ENCODE data around the gene NEO1. TPM values are rescaled to one million over a fixed set of nuclear protein-coding genes. Genes with fewer than 3 reads are reported as not detected.
A peak's percentile ranks its signal among the peaks of the same experiment; 100 is the strongest.

Gene NEO1
- total RNA-seq, 1 donor from 2014 or later, result 9.2 TPM

GRCh38 chr15:73247331-73247730, 195.1 kb downstream of the NEO1 start:
- ATAC-seq, result no peak
- DNase-seq (ENCODE audit: low spot score), result no peak

- ATAC-seq, result no peak
- no peak for DNase-seq (ENCODE audit: low spot score)
Observed at GRCh38 chr15:73249499-73249898, 197.2 kb downstream of the NEO1 start.

GRCh38 chr15:73254598-73254997, 202.3 kb downstream of the NEO1 start:
- DNase-seq (ENCODE audit: low spot score) (no peak), ATAC-seq (no peak)

GRCh38 chr15:73258271-73259108, 206.2 kb downstream of the NEO1 start:
- no peak for ATAC-seq

GRCh38 chr15:73264881-73265280, 212.6 kb downstream of the NEO1 start:
- DNase-seq (ENCODE audit: low spot score), result no peak
- no peak for ATAC-seq

More at GRCh38 chr15:73258271-73259108, 206.2 kb downstream of the NEO1 start:
- DNase-seq (ENCODE audit: low spot score), result no peak

- ATAC-seq (peak; percentile 54), DNase-seq (ENCODE audit: low spot score) (no peak)
Observed at GRCh38 chr15:73265536-73266153, 213.4 kb downstream of the NEO1 start.

- DNase-seq (ENCODE audit: low spot score) (no peak), ATAC-seq (no peak)
Observed at GRCh38 chr15:73268457-73268856, 216.2 kb downstream of the NEO1 start.

- no peak for DNase-seq (ENCODE audit: low spot score)
- ATAC-seq, result no peak
Observed at GRCh38 chr15:73270366-73271097, 218.3 kb downstream of the NEO1 start.

- DNase-seq (ENCODE audit: low spot score), result no peak
- peak; percentile 98 for ATAC-seq
Observed at GRCh38 chr15:73273181-73274002, 221.1 kb downstream of the NEO1 start.

GRCh38 chr15:73275862-73276261, 223.6 kb downstream of the NEO1 start:
- ATAC-seq, result no peak
- no peak for DNase-seq (ENCODE audit: low spot score)

GRCh38 chr15:73282567-73283365, 230.5 kb downstream of the NEO1 start:
- DNase-seq (ENCODE audit: low spot score) (no peak), ATAC-seq (no peak)

GRCh38 chr15:73283366-73283962, 231.2 kb downstream of the NEO1 start:
- ATAC-seq (no peak), DNase-seq (ENCODE audit: low spot score) (no peak)

GRCh38 chr15:73284090-73284716, 231.9 kb downstream of the NEO1 start:
- no peak for DNase-seq (ENCODE audit: low spot score)
- no peak for ATAC-seq

- DNase-seq (ENCODE audit: low spot score) (no peak), ATAC-seq (no peak)
Observed at GRCh38 chr15:73286311-73286710, 234.0 kb downstream of the NEO1 start.

GRCh38 chr15:73287019-73287418, 234.8 kb downstream of the NEO1 start:
- ATAC-seq (no peak), DNase-seq (ENCODE audit: low spot score) (no peak)

GRCh38 chr15:73291441-73291840, 239.2 kb downstream of the NEO1 start:
- ATAC-seq (no peak), DNase-seq (ENCODE audit: low spot score) (no peak)

GRCh38 chr15:73293773-73294172, 241.5 kb downstream of the NEO1 start:
- ATAC-seq (peak; percentile 97), DNase-seq (ENCODE audit: low spot score) (no peak)

- DNase-seq (ENCODE audit: low spot score) (no peak), ATAC-seq (no peak)
Observed at GRCh38 chr15:73295630-73296286, 243.5 kb downstream of the NEO1 start.
